ENCODE results near the gene IL23A. TPM values are rescaled to one million over a fixed set of nuclear protein-coding genes. Genes with fewer than 3 reads are reported as not detected.

IL23A gene
- total and polyA plus RNA-seq, 2 experiments from 2014 or later = 2.5 to 8.0 TPM

- H2AFZ ChIP-seq = no peak overlapping the region
- Mint-ChIP-seq H3K4me3 (no peak overlapping the region), H3K9me3 (no peaks in the 10 kb centered on the region), H3K27me3 (ENCODE audit: insufficient read depth, low read depth, poor library complexity) (peaks cover 4% of the 10 kb centered on the region), H3K27ac (no peak overlapping the region), H3K36me3 (ENCODE audit: low read depth) (peaks cover 18% of the 10 kb centered on the region), H3K4me1 (no peaks in the 10 kb centered on the region)
- H3K27me3 ChIP-seq (ENCODE audit: insufficient read depth) = no peaks in the 10 kb centered on the region
- no peaks in the 10 kb centered on the region for H3K79me2 ChIP-seq (replicated peaks; ENCODE audit: insufficient read depth)
- H3K27ac ChIP-seq (ENCODE audit: low read depth) = no peak overlapping the region
- no peaks in the 10 kb centered on the region for H3F3A ChIP-seq (replicated peaks; ENCODE audit: low read depth)
- H4K20me1 ChIP-seq (replicated peaks; ENCODE audit: insufficient read depth) = no peaks in the 10 kb centered on the region
- no peaks in the 10 kb centered on the region for H3K36me3 ChIP-seq (ENCODE audit: insufficient read depth)
- ATAC-seq (no peak), DNase-seq (ENCODE audit: low spot score) (no peak)
- no peaks in the 10 kb centered on the region for H3K9me2 ChIP-seq (ENCODE audit: insufficient read depth)
- H3K4me1 ChIP-seq (ENCODE audit: insufficient read depth) = no peaks in the 10 kb centered on the region
- no peak overlapping the region for H3K4me2 ChIP-seq
- no peak overlapping the region for H3K4me3 ChIP-seq
- TF ChIP-seq ZNF462 (CRISPR knock-in tag; IDR thresholded peaks at IDR 0.05) (no peak), POLR2AphosphoS5 (IDR thresholded peaks at IDR 0.05; ENCODE audit: low read depth) (no peak), ZNF114 (CRISPR knock-in tag; IDR thresholded peaks at IDR 0.05) (no peak), NANOG (IDR thresholded peaks at IDR 0.05; ENCODE audit: borderline replicate concordance) (no peak), EZH2phosphoT487 (IDR thresholded peaks at IDR 0.05; ENCODE audit: unreplicated experiment) (no peak), EZH2 (IDR thresholded peaks at IDR 0.05; ENCODE audit: low read depth, unreplicated experiment) (no peak)
These were observed 12.2 kb upstream of the IL23A start for GRCh38 chr12:56326533-56326932.

GRCh38 chr12:56330936-56331490, 7.7 kb upstream of the IL23A start:
- H3K4me1 Mint-ChIP-seq = peaks cover 13% of the 10 kb centered on the region
- no peak overlapping the region for H3K27ac Mint-ChIP-seq
- Histone ChIP-seq H4K20me1 (replicated peaks; ENCODE audit: insufficient read depth) (no peaks in the 10 kb centered on the region), H3K4me2 (no peak overlapping the region), H3K4me1 (ENCODE audit: insufficient read depth) (peaks cover 6% of the 10 kb centered on the region; the same call in 1 of the 2 replicates), H3K27me3 (ENCODE audit: insufficient read depth) (no peaks in the 10 kb centered on the region), H3K27ac (ENCODE audit: low read depth) (no peak overlapping the region), H3F3A (replicated peaks; ENCODE audit: low read depth) (0 out of 2 replicates have a peak, but pooled peaks cover 5% of the 10 kb centered on the region), H3K36me3 (ENCODE audit: insufficient read depth) (no peaks in the 10 kb centered on the region), H2AFZ (no peak overlapping the region), H3K4me3 (no peak overlapping the region), H3K9me2 (ENCODE audit: insufficient read depth) (no peaks in the 10 kb centered on the region), H3K79me2 (replicated peaks; ENCODE audit: insufficient read depth) (peaks cover 5% of the 10 kb centered on the region; the same call in 1 of the 2 replicates)
- no peak for ATAC-seq
- H3K36me3 Mint-ChIP-seq (ENCODE audit: low read depth) = peaks cover 4% of the 10 kb centered on the region; the same call in 1 of the 3 replicates
- TF ChIP-seq EZH2phosphoT487 (IDR thresholded peaks at IDR 0.05; ENCODE audit: unreplicated experiment) (no peak), CREB1 (CRISPR knock-in tag; IDR thresholded peaks at IDR 0.05; ENCODE audit: low read depth) (no peak), NANOG (IDR thresholded peaks at IDR 0.05; ENCODE audit: borderline replicate concordance) (no peak), ZNF114 (CRISPR knock-in tag; IDR thresholded peaks at IDR 0.05) (no peak), CTCF (conservative IDR thresholded peaks at IDR 0.05; ENCODE audit: low read depth in 2 of 2) (no peak)
- no peak for DNase-seq (ENCODE audit: low spot score)
- H3K4me3 Mint-ChIP-seq = no peak overlapping the region
- H3K27me3 Mint-ChIP-seq (ENCODE audit: insufficient read depth, low read depth, poor library complexity) = peaks cover 11% of the 10 kb centered on the region
- H3K9me3 Mint-ChIP-seq = no peaks in the 10 kb centered on the region
